HG02981 (cell line): ENCODE measurements around the gene YAE1.
A peak's percentile ranks its signal among the peaks of the same experiment; 100 is the strongest.
"Not testable (repeated sequence)": the region's sequence is repeated elsewhere in the genome, so short reads cannot be mapped to it uniquely, and the experiment has no call there.

Experiments used
- ATAC-seq: cut with Tn5 transposase; IDR thresholded peaks from one replicate; pipeline ENCODE4 v1.9.1; 2021; ENCODE audit warnings: mild to moderate bottlenecking, moderate library complexity; ENCODE audit not compliant: unreplicated experiment

The YAE1 gene

DNA sequence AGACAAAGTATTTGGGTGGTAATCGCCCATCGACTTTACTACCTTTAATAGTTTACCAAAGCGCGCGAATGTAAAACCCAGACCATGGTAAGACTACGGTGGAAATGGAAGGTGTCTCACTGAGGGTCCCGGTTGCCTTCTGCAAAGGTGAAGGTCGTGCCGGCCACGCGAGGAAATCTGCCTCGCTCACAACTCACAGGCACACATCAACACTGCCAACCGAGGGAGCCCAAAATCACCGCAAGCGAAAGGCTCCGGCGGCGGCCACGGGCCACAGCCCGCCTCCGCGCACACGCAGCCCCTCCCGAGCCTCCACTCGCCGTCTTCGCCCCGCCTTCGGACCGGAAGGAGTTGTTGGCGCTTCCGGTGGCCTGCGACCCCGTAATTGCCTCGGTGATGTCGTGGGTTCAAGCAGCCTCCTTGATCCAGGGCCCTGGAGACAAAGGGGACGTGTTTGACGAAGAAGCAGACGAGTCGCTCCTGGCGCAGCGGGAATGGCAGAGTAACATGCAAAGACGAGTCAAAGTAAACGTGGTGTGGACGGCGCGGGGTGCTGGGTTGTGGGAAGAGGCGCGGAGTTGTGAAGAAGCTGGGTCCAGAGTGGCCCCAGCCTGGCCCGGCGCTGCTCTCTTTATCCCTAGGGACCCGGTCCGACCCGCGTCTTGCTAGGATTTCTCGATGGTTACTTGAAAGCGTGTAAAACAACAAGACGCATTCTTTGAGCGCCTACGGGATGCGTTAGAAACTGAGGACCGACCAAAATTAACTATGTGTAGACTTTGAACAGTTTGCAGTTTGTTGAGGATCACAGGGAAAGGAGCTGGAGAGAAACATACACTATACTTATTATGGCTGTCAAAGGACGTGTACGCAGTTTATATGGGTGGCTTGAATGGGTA is at the start of gene YAE1:
TSS of gene YAE1 (plus strand) at position 382 of the 899 bp plus-strand sequence. CDS start at position 397, 15 bp downstream.
- peak; percentile 99 for ATAC-seq

- no peak for ATAC-seq
Observed at GRCh38 chr7:39516498-39516897, 49.7 kb upstream of the YAE1 start.

- ATAC-seq: no peak
Observed at GRCh38 chr7:39517240-39517639, 49.0 kb upstream of the YAE1 start.

- no peak for ATAC-seq
Observed at GRCh38 chr7:39525926-39526325, 40.3 kb upstream of the YAE1 start.

DNA sequence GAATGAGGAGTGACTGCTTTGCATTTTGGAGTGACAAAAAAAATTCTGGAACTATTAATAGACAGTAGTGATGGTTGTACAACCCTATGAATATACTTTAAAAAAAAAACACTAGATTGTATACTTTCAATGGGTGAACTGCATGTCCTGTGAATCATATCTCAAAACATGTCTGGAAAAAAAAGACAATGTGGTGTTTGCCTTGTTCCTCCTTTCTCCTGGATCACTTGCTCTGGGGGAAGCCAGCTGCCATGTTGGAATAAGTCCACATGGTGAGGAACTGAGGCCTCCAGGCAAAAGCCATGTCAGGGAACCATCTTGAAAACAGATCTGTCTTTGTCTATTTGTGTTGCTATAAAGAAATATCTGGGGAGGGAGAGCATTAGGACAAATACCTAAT is 39.5 kb upstream of the YAE1 start:
- no peak for ATAC-seq

GRCh38 chr7:39527296-39527695 is 38.9 kb upstream of the YAE1 start:
- no peak for ATAC-seq

DNA sequence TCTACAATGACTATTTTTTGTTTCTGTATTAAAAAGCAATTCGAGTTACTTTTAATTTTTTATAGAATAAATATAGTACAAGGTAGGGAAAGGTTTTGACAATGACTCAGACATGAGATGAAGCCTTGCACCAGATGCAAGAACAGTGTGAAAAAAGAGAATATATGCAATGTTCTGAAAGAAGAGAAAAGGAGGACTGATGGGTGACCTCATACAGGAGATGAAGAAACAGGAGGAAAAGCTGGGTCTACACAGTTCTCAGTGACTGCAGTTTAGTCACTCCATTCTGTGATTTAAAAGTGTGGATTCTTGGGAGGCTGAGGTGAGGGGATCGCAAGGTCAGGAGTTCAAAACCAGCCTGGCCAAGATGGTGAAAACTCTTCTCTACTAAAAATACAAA is 38.3 kb upstream of the YAE1 start:
- no peak for ATAC-seq

GRCh38 chr7:39528849-39529248 is 37.4 kb upstream of the YAE1 start:
- no peak for ATAC-seq

DNA sequence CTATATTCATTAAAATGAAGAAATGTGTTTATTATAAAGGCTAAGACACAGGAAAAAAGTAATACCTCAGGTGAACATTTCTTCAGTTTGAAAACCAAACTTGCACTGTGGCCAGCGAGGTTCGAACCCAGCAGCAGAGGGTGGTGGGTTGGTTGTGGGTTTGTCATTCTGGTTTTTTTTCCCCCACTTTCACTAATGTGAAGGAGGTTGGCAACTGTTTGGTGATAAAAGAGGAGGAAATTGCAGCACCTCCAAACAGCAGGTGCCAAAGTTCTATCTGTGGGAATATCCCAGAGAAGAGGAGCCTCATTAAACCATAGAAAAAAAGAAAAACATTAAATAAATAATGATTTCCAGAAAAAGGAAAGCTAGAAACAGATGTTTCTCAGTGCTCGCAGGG is 36.6 kb upstream of the YAE1 start:
- no peak for ATAC-seq

DNA sequence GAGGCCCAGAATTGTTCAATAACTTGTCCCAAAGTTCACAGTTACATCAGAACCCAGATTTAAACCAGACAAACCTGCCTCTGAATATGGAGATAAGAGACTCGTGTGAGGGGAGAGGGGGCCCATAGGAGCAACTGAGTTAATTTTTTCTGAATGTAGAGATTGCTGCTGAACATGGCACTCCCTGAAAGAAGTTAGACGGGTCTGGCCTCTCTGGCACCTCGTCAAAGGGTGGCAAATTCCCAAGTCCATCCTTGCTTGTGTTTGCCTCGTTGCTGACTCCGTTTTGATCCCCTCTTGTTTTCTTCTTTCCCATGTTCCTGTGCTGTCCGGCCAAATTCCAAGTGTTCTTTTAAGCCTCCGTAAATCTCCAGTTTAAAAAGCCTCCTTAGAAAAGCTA is 35.2 kb upstream of the YAE1 start:
- ATAC-seq: no peak

DNA sequence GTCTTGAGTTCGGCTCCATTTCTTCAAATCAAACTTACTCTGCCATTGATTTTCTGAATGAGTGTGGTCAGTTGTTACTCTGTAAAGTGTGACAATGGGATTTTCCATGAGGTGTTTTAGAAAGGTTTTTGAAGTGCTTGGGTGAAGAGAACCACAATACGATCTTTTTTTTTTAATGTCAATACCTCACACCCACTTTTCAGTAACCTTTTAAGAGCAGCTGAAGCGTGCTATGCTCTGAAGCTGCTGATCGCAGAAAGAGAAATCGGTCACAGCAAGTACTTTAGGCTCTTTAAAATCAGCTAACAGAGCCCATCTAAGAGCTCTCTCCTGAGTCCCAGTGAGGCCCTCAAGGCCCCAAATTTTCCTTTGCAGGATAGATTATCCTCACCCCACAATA is 34.4 kb upstream of the YAE1 start:
- ATAC-seq: no peak

DNA sequence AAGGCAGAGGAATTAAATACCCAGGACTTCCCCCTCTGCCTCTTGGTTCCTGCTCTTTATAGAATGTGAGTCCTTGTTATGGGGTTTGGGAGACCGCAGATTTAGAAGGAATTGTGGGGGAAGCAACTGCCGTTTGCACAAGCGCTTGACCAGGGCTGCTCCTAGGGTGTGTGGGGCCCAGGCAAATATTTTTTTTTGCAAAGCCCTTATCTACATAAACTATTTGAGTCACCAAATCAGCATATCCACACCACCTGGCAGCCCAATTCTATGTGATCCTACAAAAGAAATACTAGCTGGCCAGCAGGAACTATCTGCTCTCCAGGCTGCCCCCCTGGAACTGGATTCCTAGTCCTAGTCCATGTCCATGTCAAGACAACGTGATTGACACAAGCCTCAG is 33.4 kb upstream of the YAE1 start:
- ATAC-seq: no peak

DNA sequence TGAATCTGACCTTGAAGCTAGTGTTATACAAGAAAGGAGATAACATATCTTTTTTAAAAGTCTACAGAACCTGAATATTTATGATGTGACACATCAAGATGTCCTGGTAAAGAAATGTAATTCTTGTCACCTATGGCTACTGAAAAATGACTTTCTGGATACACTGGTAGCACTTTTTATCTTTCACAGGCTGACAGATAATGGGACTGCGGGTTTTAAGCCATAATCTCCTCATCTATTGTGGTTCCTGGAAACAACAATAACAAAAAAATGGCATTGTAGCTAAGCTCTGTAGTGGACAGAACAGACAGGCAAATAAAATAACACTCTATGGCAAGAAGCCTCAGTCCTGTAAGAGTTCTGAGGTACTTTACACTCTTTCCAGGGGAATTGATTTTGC is 31.6 kb upstream of the YAE1 start:
- ATAC-seq: no peak

GRCh38 chr7:39535064-39535463 is 31.1 kb upstream of the YAE1 start:
- no peak for ATAC-seq

DNA sequence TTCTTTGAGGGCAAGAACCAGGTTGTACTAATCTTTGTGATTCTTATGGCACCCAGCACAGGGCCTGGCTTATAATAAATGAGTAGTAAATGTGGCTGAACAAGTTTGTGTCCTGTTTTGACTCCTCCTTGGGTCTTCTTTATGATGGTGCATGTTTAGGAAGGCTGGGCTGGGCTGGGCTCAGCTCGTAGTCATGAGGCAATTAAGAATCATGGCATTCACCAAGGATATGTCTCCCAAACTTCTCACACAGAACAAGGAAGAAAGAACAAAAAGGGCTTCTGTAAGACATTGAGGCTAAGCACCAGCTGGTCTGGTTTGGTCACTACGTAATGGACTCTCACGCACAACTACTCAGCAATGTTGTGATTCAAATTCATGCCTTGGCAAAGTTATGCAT is 30.5 kb upstream of the YAE1 start:
- no peak for ATAC-seq

DNA sequence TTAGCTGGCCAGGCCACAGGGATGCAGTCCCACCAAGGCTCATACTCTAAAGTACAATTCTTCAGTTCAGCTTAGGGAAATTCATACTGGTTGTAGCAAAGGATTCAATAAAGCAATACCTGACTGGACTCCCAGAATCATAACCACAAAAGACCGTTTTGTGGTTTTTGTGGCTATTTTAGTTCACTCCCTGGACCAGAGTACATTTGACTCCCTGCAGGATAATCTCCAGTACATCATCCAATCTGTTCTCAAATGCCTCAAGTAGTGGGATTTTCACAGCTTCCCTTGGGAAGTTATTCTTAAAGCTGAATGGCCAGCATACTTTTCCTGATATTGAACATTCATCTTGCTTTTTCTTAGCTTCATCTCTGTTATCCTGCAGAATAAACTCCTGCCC is 29.3 kb upstream of the YAE1 start:
- no peak for ATAC-seq

GRCh38 chr7:39539816-39540215 is 26.4 kb upstream of the YAE1 start:
- no peak for ATAC-seq

DNA sequence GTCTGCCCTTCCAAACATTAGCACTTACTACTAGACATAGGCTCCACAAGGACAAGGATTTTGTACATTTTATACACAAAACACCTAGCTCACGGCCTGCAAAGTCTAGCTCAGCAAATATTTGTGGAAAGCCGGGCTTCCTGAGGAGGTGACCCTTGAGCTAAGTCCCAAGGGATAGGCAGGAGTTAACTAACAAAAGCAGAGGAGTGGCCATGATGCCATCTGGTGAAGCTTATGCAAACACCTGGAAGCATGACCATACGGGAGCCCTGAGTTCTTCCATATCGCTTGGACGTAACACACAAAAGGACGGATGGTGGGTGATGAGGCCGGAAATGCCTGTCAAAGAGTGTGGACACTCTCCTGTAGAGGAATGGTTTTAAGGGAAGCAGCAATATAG is 25.9 kb upstream of the YAE1 start:
- no peak for ATAC-seq

DNA sequence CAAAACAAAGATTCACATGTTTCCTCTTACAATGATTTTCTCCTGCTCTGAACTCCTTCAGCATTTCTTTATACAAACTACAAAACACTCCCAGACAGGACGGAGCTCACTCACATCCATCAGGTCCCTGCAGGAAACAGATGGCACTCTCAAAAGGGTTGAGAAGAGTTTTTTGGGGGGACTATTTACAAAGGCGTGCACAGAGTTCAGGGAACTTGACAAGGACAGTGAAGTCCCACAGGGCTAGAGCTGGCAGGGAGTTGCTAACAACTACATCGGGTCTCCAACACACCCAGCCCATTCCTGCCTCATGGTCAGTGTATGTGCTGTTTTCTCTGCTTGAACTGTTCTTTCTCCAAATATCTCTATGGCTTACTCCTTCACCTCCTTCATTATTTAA is 24.7 kb upstream of the YAE1 start:
- no peak for ATAC-seq

GRCh38 chr7:39544774-39545173 is 21.4 kb upstream of the YAE1 start:
- not testable (repeated sequence) for ATAC-seq

DNA sequence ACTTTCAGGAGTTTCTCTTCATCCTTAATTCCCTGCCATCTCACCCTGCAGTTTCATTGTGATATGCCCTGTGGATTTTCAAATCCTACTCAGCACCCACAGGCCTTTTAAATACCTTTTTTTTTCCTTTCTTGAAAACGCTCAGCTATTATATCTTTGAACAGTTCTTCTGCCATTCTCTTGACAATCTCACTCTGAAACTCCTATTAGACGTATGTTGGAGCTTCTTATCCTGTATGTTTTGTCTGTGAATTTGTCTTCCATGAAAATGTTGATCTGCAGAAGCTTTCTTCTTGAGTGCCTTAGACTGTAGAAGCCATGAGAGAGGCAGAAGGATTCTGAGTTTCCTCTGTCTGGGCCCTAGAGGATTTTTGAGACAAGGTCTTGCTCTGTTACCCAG is 18.9 kb upstream of the YAE1 start:
- ATAC-seq: no peak

GRCh38 chr7:39550411-39550810 is 15.8 kb upstream of the YAE1 start:
- no peak for ATAC-seq

DNA sequence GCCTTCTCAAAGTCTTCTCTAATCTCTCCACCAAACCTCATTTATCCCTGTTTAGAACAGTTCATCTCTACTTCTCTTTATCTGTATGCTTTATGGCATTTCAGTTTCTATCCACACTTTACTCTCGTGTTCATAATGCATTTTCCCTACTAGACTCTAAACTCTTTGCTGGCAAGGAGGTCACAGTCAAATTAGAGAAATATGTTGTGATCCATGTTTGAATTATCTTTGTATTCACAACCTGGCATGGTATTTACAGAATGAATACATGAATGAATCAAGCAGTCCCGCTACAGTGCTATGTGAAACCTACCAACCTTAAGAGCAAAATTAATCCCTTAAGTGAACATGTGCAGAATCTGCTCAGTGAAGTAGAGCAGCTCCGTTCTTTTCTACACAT is 12.8 kb upstream of the YAE1 start:
- no peak for ATAC-seq
